HL-60/S4 (cell line): ENCODE measurements around the gene RNF227.

Experiments
- in situ Hi-C: fragments of 300-500 bp; cut with MboI; formaldehyde crosslinking; loops from 2 replicates; pipeline ENCODE4 v1.14.3; 2022; ENCODE audit warnings: low sequenced_read_pairs

RNF227 gene

DNA sequence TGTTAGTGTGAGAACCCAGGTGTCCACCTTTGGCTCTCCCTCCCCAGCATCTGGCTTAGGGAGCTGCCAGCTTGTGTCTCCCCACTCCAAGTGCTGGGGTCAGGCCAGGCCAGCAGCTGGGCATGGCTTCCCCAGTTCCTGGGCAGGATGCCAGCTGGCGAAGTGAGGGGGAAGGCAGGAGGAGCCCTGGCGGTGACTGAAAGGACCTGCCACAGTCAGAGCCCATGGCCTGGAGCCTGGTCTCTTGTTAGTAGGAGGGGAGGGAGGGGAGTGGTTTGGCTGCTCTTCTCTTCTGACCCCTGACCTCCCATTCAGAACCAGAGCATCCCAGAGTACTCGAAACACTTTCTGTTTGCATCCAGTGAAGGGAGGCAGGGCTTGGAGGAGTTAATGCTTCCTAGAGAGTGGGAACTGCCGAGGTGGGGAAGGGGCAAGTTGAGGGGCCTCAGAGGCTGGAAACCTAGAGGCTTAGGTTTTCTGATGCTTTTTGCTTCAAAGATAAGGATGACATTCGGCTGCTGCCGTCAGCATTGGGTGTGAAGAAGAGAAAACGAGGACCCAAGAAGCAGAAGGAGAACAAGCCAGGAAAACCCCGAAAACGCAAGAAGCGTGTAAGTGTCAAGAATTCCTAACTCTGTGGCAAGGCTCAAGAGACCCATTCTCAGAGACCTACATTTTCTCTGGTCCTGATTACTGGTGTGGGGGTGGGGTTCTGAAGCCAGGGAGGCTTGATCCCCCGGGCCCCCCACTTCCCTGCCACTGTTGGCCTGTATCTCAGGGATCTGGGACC lies 26.7 kb downstream of the RNF227 start:
- in situ Hi-C loops: no loop called here

DNA sequence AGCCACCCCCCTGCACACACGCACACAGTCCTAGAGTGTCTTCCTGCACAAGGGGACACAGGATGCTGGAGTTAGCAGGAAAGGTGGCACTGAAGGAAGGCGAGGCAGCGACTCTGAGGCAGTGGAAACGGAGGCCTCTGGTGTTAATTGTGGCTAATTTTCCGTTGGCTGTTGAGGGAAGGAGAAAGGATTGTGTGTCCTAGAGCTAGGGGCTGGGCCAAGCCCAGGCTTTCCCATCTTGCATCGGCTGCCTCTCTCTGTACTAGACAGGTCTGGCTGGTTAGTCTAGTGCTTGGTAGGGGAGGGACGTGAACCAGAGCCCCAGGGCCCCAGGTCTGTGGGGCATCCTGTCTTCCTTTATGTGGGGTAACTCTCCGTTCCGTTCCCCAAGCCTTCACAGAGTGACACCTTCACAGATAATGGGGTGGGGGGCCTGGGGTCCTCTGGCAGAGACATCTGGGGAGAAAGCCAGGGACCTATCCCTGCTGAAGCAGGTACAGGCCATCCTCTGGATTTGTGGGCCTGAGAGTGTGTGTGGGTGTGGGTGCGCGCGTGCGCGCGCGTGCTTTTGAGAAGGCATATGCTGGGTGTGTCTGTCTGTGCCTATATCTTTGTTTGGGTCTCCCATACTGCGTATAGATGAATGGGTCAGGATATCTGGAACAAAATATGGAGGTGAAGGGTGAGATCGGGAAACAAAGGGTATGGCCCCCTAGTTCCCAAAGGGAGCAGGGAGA lies 27.7 kb downstream of the RNF227 start, which contains the start of gene CHD3:
Gene CHD3 (plus strand): TSS at position 606 of the 737 bp plus-strand sequence. CDS start 212 bp downstream, outside the sequence.
- in situ Hi-C loops: no loop called here

DNA sequence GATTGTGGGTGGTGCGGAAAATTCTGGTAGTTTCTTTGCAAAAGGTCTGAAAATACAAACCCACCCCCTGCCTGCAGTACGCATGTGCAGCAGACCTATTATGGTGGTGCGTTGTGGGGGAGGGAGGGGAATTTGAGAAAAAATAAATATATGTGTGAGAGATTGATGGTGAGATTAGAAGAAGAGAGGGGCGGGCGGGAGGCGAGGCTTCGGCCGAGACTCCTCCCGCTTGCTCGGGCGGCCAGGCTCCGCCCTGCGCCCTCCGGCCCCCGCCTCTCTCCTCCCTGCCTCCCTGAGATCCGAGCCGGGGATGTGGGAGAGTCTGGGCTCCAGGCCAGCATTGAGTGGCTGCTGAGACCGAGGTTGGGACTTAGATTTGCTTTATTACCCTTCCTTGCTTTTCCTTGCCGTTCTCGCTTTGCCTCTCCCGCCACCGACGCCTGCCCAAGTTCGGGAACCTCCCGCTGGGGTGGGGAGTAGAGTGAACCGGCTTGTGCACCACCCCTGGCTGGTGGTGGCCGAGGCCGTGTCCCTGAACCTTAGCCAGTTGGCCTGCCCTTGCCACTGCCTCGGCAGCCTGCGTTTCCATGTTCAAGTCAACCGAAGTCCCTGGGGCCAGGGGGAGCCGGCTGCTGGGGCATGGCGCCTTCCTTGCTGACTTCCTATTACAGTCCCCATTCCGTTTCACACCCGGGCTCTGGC lies 28.5 kb downstream of the RNF227 start:
- in situ Hi-C loops: no loop called here

DNA sequence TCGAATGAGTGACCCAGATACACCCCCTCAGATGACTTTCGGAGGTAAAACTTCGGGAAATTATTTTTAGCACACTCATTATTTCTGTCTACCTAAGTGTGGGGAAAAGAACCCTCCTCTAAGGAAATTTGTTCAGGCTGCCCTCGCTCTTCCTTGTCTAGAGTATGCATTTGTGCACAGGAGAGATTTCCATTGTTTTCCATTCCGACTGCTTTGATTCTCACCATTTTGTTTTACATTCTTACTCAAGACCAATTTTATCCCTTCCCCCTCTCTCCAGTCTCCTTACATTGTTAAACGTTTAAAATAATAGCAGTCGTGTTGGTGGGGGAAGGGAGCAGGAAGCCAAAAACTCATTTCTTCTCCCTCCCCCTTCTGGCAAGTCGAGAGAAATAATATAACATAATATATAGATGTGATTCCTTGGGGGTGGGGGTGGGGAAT lies 29.0 kb downstream of the RNF227 start:
- in situ Hi-C loops: no loop called here

DNA sequence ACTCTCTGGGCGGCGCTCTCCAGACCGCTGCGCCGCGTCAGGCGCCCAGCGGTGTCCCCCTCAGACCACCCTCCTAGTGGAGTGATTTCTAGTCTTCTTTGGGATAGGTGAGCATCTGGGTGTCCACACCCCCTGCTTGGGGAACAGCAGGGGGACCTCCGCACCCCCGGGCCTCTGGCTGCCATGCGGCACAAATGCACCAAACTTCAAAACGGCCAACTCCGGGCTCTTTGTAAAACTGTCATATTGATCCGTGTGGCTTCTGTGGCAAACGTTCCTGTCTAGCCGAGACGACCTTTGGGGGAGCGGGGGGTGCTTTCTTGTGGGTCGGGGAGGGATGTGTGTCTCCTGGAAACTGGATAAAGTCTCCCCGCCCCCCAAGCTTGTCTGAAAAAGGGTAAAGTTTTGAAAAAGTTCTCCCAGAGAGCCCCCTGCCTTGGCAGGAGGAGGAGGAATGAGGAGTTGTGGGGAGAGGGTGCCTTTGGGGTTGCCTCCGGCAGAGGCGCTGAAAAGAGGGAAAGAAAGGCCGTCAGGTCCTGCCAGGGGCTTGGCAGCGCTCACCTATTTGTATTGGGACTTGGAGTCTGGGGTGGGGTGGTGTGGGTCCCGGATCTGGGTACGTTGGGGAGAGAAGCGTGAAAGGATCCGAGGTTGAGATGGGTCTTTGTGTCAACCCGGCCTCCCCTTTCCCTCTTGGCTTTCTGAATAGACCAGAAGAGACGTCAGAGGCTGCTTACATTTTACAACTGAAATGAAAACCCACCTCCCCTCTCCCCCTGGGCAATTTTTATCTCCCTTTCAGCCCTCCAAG lies 29.7 kb downstream of the RNF227 start:
- in situ Hi-C loops: no loop called here

DNA sequence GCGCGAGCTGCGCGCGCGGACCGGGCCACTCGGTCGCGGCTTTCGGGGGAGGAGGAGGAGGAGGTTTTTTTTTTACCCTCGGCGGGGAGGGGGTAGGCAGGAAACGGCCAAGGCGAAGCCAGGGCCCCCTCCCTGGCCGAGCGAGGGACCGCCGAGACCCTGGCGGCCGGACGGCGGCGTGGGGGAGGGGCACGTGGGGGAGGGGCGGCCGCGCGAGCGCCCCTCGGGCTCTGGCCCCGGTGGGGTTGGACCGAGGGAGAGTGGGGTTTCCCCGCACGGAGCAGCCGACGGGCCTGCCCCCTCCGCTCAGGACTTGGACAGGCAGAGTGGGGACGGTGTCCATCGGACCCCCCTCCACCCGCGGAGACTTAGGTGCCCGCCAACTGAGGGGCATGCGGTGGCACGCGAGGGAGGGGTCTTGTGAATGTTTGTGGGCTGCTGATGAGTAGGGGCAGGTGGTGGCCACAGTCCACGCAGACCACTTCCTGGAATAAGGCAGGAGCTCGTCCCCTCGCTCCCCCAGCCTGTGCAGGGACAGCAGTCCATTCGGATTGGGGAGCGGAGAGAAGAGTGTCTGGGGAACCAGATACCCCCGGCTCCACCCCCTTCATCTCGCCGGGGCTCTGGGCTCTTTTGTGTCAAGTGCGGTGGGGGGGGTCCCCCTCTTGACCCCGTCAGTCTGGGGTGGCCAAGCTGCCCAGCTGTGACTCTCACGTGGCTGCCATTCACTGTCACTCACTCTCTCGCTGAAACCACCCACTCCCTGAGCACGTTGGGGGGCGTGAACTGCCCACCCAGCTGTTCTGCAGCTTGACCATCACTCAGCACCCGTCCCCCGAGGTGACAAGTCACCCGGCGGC lies 30.5 kb downstream of the RNF227 start:
- in situ Hi-C loops: no loop called here

DNA sequence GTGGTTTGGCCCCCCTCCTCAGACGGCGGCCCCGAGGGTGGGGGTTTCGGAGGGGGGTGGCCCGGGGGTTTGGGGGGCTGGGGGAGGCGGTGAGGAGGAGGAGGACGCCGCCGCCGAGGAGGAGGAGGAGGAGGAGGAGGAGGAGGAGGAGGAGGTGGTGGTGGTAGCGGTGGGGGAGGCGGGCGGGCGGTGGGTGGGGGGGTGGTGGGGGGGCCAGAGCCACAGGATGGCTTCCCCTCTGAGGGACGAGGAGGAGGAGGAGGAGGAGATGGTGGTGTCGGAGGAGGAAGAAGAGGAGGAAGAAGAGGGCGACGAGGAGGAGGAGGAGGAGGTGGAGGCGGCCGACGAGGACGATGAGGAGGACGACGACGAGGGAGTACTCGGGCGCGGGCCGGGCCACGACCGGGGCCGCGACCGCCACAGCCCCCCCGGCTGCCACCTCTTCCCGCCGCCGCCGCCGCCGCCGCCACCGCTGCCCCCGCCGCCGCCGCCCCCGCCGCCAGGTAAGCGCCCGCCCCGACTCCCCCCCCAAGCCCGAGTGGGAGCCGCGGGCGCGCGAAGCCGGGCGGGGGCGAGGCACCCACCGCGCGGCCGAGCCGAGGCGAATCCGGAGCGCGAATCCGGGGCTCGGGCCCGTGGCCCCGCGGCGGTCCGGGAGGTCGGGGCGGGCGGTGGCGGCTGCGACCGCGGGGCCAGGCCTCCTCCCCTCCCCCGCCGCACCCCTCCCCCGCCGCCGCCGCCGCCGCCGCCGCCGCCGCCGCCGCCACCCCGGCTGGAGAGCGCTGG lies 31.3 kb downstream of the RNF227 start:
- in situ Hi-C loops: no loop called here

DNA sequence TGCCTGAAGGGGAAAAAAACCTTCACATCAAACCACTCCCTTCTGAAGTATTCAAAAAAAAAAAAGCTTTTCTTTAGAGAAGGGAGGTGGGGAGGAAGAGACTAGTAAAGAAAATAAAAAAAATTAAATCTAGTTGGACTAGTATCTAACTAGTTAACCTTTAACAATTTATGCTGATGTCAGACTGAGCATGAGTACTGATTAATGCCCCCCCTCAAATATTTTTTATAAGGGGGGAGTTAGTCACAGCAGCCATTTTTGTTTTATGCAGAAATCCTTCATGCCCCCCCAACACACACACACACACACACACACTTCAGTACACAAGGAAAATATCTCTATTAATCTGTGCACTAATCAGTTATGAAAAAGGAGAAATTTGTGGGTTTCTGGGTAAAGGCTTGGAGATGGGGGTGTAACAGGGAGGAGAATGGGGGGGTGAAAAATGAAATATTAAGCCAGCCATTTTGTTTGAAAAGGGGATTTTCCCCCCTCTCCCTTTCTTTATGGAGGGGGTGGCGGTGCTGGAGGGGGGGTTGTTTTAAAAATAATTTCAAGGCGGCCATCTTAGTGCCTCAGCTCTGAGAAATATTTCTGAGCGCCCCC lies 32.2 kb downstream of the RNF227 start:
- in situ Hi-C loops: no loop called here

DNA sequence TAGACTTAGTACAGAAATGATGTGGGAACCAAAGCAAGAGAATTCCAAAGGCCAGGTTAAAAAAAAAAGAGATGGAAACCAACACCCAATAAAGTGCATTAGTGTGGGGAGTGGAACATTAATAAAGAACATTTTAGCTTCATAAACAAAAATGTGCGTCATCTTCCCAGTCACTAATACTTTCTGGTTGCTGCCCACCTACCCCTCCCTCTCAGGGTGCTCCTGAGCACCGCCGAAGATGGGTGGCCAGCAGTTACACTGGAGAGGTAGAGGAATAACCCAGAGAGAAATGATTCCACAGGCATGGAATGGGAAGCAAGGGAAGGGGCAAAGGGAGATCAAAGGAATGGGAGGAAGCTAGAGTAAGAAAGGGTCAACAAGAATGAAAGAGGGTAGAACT lies 33.5 kb downstream of the RNF227 start:
- in situ Hi-C loops: no loop called here

DNA sequence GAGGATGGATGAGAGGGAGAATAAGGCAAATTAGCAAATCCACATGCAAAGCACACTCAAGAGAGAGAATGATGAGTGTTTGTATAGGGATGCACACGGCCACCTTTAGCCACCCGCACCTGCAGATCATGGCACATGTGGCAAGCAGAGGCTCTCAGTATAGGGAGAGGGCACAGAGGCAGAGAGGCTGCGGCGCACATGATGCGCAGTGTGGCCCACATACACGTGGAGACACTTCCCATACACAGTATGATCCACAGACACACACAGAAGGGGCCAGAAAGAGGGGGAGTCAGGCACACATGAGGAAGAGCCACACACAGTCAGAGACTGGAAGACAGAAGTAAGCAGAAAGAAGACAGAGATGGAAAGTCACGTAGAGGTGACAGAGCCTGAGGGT lies 34.0 kb downstream of the RNF227 start:
- in situ Hi-C loops: no loop called here

DNA sequence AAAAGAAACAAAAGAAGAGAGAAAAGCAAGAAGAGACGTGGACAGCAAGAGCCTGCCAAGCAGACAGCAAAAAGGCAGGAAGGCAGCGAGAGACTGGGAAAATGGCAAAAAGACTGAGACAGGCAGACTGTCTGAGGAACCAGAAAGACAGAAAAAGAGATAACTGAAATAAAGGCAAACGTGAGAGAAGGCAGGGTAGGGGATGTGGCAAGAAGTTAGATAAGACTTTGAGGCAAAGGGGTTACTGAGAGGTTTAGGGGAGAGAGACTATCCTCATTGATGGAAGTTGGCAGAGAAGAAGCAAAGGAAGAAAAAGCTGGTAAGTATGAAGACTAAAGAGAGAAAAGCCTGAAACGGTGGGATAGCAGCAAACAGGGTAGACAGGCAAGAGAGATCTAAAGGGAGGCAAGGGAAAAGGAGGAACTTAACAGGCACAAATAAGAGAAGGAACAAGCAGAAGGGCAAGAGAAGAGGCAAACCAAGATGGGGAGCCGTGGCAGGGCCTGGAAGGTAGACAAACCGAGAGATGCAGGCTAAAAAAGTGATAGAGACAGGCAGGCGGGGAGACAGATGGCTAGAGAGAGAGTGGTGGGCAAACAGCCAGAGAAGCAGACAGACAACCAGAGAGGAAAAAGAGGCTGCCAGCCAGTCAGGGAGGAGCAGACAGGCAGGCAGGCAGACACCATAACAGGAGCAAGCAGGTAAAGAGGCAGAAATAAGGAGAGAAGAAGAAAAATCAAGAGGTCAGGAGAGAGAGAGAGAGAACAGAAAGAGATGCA lies 34.6 kb downstream of the RNF227 start:
- in situ Hi-C loops: no loop called here

DNA sequence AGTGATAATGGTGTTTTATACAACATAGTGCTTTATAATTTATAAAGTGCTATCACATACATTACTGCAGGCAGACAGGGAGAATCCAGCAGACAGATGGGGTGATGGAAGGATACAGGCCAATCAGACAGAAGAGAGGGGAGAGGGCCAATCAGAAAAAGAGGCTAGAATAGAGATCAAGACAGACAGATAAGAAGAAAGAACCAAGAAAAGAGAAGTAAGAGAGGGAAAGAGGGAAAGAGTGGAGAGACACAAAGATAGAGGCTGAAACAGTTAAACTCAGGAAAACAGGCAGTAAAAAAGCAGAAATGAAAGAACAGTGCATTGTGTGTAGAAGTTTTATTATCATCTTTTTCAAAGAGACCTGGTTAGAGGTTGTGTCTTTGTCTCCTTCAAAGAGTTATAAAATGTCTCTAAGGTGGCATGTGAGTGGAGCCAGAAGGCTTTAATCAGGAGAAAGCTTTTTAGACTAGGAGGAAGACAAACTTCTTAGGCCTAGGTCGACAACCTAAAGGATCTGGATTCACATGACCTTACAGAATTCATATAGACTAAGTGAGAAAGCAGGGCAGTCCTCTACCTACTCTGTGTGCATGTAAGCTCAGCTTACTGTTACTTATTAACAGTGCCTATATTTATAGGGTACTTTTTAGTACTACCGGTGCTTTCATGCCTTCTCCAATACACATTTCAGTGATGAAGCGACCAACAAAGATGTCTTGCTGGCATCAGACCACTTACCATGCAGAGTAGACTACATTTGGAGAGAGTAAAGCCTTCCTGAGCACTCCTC lies 35.8 kb downstream of the RNF227 start:
- in situ Hi-C loops: no loop called here

DNA sequence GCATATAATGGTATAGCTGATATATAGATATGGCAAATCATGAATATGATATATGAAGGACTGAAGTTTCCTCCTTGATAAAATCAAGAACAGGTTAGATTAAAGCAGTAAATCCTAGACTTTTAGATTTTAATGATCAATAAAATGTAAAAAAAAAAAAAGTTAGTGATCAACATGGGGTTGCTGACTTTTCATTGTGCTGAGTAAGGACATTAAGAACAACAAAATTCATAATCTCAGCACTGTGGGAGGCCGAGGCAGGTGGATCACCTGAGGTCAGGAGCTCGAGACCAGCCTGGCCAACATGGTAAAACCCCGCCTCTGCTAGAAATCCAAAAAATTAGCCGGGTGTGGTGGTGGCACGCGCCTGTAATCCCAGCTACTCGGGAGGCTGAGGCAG lies 37.9 kb downstream of the RNF227 start:
- in situ Hi-C loops: no loop called here

DNA sequence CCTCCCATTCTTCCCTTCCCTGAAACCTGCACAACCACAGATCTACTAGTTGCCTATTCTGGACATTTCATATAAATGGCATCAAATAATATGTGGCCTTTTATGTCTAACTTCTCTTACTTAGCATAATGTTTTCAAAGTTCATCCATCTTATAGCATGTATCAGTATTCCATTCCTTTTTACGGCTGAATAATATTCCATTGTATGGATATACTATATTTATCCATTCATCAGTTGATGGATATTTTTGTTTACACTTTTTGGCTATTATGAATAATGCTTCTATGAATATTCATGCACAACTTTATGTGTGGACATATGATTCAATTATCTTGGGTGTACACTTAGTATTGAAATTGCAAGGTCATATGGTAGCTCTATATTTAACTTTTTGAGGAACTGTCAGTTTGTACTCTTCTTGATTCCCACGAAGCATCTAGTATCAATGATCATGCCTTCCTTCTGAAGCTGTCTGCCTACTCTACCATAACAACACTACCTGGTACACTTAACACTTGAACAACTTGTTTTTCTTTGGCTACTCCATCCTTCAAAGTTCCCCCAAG lies 40.2 kb downstream of the RNF227 start:
- in situ Hi-C loops: no loop called here

DNA sequence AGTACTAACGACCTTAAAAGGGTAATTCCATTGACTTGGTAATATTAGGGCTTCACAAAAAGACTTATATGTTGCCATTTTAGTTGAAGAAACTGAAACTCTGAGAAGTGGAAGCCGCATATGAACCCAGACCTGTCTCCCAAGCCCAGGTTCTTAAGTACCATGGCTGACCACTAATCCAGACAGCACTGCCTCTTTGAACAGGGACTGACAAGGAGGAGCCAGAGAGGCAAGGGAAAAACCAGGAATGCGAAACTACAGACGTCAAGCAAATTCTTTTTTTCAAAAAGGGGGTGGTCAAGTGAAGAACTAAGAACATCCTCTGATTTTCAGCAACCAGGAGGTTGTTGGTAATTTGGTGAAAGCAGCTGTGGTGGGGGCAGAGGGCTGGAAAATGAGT lies 43.0 kb downstream of the RNF227 start:
- in situ Hi-C loops: no loop called here

DNA sequence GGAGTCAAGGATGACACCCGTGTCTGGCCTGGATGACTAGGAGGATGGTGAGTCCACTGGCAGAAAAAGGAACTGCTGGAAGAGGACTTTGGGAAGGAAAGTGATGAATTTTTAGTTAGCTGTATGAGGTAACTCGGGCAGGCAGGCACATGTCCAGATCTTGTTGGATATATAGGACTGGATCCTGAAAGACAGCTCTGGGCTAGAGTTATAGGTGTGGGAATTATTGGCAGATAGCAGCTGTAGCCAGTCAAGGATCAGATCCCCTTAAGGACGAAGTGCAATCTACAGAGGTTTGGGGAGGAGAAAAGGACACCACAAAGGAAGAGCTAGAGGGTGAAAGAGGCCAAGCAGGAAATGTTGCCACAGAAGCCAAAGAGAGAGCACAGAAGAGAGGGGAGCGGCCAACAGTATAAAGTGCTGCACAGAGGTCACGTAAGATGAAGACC lies 48.2 kb downstream of the RNF227 start:
- in situ Hi-C loops: no loop called here
